GM21367 (cell line): Measurements from ENCODE around the gene IST1.
"Not testable (repeated sequence)": the region's sequence is repeated elsewhere in the genome, so short reads cannot be mapped to it uniquely, and the experiment has no call there.

Source experiments
- ATAC-seq: cut with Tn5 transposase; IDR thresholded peaks from one replicate; pipeline ENCODE4 v1.9.1; 2021; ENCODE audit not compliant: unreplicated experiment

The IST1 gene

DNA sequence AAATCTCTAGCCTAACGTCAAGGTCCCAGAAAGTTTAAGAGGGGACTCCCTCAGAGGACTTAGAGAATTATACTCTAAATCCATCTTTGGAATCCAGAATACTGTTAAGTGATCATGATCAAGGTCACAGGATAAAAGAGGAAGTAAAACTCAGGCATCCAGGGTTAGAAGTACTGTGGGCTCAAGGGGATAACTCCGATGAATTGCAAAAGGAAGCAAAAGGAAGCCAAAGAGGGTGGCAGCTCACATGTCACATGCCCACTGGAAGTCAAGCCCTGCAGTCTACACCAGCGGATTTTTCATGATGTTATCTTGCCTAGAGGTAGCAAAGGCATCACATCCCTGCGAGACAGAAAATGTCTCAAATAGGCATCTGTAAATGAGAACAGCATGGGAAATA, 15.2 kb upstream of the IST1 start:
- no peak for ATAC-seq

DNA sequence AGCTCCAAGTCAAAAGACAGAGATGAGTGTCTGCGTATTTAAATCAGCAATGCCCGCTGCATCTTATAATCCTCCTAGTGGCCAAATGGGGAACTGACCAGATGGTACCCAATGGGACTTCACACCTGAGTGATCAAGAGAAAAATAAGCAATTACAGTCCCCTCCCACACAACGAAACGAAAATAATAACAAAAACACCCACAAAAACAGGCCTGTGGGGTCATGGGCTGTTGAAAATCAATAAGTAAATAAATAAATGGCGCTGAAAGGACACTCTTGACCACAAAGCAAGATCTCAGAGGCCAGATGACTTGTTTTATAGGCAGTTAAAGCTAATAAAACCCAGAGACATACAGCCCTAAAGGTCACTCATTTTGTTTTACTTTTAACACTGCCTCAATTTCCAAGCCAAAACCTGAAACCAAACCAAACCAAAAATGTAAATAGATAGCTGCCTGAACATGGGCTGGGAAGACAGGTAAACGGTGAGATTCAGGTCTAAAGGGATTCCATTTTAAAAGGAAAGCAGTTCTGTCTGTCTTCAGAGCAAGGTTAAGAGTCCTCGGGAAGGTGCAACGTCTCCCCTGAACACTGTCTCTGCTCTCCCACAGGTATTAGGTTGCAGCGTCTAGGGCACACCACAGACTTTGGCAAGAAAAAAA, 12.7 kb upstream of the IST1 start:
- ATAC-seq: peak; percentile 39

DNA sequence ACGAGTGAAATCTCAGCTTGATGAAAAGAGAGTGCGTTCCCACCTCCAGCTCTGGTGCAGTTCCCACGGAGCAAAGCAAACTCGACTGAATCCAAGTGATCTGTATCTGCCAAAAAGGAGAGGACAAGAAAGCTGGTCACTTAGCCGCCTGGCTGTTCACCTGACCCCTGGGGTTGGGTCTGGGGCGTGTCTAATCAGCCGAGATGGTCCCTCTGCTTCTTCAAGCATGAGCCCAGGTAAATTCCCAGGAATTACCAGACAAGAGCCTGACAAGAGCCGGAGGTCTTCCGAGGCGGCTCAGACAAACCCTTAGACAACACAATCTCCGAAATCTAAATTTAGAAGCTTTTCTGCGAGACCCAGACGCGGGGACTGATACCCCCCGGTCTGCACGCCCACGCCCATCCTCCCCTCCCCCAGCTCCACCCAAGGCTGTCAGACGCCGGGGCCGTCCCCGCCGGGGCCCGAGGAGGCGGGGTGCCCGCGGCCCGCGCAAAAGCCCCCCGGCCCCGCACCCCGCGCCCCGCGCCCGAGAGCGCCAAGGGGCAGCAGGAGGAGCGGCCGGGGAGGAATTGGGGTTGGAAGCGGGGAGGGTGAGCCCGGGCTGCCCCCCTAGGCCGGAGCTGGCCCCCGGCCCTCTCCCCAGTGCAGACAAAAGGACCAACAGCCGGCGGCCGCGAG, 12.0 kb upstream of the IST1 start:
- ATAC-seq: peak; percentile 29

DNA sequence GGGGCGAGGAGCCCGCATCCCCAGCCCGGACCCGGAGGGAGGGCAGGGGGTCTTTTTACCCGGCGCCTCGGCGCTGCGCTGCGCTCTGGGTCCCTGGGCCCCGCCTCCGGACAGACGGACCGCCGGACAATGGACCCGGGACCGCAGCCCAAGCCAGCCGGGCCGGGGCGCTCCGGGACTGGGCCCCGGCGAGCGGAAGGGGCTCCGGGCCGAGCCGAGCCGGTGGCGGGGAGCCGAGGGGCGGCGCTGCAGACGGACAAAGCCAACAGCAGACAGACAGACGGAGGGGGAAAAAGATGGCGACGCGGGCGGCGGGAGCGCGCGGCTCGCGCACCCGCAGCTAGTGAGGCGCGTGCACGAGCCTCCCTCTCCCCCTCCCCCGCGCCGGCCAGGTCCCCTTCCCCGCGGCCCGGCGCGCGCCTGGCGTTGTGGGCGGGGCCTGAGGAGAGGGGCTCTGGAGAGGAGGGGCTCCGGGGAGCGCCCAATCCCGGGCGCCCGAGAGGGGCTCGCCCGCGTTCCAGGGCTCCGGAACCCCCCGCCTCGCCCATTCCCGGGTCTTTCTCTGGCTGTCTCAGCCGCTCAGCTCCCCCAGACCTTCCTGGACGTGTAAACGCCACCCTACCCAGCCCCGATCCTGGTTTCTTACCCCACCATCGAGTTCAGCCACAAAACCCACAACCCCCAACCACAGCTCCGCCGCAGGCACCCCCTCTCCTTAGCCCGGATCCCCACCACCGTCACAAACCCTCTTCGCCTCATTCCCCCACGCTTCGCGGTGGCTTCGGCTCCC, 11.3 kb upstream of the IST1 start, which contains the start of gene ZNF821:
ZNF821 (minus strand) TSS at position 334 of the 790 bp plus-strand sequence. CDS start 4,236 bp downstream, outside the sequence.
- peak; percentile 34 for ATAC-seq

DNA sequence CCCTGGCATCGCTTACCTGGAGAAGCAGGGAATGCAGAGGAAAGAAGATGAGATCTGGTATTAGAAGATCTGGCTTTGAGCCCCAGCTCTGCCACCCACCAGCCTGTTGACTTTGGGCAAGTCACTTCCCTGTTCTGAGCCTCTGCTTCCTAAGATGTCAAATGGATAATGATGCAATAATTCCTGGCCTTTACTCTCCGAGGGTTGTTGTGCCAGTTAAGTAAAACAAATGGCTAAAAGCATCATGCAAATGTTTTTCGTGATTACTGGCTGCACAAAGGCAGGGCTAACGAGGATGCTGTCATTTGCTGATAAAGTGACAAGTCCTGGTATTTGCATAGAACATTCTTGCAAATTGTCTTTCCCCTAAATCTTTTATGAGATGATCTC, 10.1 kb upstream of the IST1 start:
- no peak for ATAC-seq

DNA sequence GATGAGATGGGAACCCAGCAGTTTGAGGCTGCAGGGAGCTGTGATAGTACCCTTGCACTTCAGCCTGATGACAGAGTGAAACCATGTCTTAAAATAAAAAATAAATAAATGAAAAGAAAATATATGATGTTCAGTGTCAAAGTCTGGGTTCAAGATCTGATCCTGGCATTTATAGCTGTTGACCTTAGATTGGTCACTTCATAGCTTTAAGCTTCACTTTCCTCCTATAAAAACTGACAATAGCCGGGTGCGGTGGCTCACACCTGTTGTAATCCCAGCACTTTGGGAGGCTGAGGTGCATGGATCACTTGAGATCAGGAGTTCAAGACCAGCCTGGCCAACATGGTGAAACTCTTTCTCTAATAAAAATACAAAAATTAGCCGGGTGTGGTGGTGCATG, 6.2 kb upstream of the IST1 start:
- ATAC-seq: no peak

DNA sequence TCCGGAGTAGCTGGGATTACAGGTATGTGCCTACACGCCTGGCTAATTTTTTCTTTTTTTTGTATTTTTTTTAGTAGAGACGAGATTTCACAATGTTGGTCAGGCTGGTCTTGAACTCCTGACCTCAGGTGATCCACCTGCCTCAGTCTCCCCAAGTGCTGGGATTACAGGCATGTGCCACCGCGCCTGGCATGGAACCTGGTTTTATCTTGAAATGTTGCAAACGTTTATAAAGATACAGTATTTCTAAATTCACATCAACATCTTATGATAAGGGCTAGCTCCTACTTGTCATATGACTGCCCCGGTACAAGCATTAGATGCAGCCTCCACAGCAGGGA, 1.5 kb upstream of the IST1 start:
- no peak for ATAC-seq

DNA sequence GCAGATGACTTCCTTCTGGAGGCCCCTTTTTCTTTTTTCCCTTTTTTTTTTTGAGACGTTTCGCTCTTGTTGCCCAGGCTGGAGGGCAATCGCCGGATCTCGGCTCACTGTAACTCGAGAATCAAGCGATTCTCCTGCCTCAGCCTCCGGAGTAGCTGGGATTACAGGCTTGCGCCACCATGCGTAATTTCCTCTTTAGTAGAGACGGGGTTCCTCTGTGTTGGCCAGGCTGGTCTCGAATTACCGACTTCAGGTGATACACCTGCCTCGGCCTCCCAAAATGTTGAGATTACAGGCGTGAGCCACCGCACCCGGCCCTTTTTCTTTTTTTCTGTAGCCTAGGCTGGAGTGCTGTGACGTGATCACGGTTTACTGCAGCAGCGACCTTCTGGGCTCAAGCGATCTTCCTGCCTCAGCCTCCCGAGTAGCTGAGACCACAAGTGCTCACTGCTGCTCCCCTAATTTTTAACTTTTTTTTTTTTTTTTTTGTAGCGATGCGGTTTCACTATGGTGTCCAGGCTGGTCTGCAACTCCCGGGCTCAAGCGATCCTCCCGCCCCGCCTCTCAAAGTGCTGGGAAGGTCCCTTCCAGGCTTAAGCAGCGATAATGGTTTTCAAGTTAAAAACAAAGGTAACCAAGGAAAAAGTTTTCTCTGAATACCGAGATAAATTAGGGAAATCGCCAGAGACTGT, 956 bp upstream of the IST1 start:
- no peak for ATAC-seq

DNA sequence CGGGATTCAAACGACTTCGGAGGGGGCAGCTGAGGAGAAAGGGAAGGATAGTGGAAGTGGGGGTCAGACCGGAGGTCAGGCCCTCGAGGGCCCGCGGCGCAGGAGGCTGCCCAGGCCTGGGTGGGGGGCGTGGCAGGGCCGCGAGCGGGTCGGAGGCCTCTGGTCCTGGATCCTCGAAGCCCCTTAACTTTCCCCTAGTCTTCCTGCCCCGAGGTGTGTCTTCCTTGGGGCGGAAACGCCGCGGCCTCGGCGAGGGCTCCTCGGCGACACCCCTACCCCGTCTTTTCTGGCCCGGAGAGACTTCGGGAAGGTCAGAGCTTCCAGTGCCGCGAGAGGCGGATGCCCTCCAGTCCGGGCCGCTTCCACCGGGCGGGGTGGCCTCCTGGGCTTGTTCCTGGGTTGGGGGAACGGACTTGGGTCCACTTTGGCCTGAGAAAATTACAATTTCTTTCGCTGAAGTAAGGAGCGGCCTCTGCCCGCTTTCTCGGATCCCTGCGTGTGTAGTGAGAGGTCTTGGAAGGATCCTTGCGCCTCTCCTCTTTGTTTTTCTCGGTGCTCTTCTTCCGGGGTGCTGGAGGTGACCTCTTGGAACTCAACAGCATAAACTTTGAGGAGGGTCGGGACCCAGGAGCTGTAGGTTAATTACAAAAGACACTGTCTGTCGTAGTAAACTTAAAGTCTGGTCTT, 491 bp downstream of the IST1 start:
- peak; percentile 19 for ATAC-seq

DNA sequence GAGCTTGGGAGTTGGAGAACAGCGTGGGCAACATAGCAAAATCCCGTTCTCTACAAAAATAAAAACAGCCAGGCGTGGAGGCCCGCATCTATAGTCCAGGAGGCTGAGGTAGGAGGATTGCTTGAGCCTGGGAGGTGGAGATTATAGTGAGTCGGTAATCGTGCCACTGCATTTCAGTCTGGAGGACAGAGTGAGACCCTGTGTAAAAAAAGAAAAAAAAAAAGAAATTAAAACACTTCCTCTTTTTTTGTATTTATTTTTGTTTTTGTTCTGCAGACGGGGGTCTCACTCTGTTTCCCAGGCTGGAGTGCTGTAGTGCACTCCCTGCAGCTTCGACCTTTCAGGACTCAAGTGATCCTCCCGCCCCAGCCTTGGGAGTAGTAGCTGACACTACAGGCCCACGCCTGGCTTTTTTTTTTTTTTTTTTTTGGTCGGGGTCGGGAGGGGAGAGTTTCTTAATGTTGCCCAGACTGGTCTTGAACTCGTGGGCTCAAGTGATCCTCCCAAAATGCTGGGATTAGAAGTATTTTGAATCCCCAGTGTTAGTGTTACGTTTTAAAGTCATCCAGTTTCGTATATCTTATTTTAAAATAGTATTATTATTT, 1.5 kb downstream of the IST1 start:
- no peak for ATAC-seq

DNA sequence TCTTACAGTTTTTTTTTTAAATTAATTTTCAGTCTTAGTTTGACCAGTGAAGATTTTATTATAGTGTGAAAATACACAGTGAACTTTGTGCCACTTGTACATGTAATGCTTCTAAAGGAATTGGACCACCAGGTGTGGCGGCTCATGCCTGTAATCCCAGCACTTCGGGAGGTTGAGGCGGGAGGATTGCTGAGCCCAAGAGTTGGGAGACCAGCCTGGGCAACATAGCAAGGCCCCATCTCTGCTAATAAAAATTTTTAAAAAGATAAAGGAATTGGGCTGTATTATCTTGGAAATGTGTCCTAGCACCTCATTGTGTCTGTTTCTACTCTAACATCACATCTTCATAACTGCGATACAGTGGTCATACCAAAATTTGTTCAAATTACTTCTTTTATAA, 3.8 kb downstream of the IST1 start:
- no peak for ATAC-seq

DNA sequence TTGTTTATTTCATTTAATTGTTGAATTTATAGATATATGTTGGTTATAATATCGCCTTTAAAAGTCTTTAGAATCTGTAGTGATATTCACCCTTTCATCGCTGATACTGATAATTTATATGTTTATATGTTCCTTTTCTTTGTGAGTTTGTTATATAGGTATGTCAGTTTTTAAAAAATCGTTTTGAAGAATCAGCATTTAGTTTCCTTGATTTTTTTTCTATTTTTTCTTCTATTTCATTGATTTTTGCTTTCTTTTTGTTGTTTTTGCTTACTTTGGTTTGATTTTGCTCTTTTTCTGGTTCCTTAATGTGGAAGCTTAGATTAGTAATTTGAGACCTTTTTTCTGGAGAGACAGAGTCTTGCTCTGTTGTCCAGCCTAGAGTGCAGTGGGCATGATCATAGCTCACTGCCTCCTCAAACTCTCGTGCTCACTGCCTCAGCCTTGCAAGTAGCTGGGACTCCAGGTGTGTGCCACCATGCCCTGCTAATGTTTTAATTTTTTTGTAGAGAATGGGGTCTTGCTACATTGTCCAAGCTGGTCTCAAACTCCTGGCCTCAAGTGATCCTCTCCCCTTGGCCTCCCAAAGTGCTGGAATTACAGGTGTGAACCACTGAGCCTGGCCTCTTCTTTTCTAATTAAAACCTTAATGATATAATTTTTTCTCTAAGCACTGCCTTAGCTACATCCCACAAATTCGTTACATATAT, 7.5 kb downstream of the IST1 start:
- no peak for ATAC-seq

DNA sequence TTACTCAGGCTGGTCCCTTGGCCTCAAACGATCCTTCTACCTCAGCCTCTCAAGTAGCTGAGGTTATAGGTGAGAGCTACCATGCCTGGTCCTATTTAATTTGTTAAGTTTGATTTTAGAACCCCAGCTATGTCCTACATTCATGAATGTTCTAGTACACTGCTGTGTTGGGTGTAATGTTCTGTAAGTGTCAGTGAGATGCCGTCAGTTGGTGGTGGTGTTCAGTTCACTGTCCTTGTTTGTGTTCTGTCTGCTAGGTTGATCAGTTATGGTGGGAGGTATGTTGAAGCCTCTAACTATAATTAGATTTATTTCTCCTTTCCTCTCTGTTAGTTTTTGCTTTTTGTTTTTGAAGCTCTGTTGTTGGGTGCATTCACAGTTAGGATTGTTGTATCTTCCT, 8.3 kb downstream of the IST1 start:
- no peak for ATAC-seq

DNA sequence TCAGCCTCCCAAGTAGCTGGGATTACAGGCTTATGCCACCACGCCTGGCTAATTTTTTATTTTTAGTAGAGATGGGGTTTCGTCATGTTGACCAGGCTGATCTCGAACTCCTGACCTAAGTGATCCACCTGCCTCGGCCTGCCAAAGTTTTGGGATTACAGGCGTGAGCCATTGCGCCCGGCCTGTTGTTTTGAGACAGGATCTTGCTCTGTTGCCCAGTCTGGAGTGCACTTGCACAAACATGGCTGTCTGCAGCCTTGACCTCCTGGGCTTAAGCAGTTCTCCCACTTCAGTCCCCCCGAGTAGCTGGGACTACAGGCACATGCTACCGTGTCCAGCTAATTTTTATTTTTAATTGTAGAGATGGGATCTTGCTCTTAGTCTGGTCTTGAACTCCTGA, 8.9 kb downstream of the IST1 start:
- no peak for ATAC-seq

DNA sequence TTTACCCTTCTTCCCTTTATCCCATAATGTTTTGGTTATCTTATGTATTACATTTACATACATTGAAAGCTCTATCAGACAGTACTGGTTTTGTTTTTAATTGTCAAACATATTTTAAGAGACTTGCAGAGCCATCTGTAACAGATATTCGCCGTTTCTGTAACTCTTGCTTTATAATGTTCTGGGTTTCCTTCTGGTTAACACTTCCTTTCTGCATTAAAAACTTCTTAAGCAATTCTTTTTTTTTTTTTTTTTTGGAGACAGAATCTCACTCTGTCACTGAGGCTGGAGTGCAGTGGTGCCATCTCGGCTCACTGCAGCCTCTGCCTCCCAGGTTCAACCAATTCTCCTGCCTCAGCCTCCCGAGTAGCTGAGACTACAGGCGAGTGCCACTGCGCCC, 10.4 kb downstream of the IST1 start:
- ATAC-seq: not testable (repeated sequence)

DNA sequence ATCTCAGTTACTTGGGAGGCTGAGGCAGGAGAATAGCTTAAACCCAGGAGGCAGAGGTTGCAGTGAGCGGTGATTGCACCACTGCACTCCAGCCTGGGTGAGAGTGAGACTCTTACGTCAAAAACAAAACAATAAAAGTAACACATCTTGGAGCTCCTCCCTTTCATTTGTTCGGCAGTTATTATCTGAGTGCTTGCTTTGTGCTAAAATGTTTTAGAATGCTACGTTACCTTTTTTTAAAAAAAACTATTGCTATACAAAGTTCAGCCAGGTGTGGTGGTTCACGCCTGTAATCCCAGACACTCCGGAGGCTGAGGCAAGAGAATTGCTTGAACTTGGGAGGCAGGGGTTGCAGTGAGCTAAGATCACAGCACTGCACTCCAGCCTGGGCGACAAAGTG, 15.8 kb downstream of the IST1 start:
- no peak for ATAC-seq

DNA sequence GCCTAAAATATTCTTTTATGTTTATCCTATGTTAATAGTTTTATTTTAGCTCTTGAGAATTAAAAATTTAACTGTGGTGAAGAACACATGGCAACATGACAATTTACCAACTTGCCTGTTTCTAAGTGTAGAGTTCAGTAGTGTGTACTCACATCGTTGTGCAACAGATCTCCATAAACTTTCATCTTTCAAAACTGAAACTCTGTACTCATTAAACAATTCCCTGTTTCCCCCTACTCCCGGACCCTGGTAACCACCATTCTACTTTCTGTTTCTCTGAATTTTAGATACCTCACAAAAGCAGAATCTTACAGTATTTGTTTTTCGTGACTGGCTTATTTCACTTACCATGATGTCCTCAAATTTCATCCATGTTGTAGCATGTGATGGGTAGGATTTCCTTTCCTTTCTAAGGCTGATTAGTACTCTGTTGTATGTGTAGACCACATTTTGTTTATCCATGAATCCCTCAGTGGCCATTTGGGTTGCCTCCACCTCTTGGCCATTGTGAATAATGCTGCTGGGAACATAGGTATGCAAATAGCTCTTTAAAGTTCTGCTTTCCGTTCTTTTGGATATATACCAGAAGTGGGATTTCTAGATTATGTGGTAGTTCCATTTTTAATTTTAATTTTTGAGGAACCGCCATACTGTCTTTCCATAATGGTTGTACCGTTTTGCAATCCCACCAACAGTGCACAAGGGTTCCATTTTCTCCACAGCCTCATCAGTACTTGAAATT, 17.4 kb downstream of the IST1 start:
- no peak for ATAC-seq

DNA sequence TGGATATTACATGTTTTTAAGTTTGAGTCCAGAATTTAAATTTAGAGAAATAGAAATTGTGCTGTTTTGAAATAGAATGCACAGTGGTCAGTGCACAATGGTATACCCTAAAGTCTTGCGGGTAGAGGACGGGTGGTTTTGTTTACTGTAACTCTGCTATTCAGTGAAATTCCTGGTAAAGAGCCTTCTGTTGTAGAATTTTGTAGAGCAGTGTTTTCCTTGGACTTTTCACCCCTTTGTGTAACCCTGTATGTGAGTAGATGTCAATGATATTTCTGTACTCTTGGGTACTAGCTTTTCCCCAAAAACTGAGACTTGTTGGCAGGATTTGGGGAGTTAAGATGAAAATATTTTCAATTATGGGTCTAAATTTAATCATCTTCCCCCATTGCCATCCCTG, 19.5 kb downstream of the IST1 start:
- ATAC-seq: no peak

DNA sequence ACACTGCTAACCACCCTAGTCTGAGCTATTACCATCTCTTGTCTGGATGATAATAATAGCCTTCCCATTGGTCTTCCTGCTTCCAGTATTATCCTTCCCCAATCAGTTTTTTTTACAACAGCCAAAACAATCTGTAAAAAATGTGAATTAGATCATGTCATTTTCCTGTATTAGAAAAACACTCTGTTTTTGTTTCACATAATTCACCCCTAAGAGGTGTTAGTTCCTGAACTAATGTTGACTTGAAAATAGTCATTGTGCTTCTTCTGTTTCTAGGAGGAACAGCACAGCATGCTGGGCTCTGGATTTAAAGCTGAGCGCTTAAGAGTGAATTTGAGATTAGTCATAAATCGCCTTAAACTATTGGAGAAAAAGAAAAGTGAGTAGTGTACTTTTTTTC, 20.0 kb downstream of the IST1 start:
- no peak for ATAC-seq
